ENCODE results near the gene INIP.
"Not testable (repeated sequence)": the region's sequence is repeated elsewhere in the genome, so short reads cannot be mapped to it uniquely, and the experiment has no call there.

Gene INIP

DNA sequence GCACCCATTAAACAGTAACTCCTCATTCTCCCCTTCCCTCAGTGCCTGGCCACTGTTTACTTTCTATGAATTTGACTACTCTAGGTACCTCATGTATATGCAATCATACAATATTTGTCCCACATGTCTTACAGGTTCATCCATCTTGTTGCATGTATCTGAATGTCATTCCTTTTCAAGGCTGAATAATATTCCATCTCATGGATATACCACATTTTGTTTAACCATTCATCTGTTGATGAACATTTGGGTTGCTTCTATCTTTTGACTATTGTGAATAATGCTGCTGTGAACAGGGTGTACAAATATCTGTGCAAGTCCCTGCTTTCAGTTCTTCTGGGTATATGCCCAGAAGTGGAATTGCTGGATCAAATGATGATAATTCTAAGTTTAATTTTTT lies 40.9 kb downstream of the INIP start:
- FAIRE-seq, result no peak
- DNase-seq (ENCODE audit: low spot score), result no peak

- not testable (repeated sequence) for DNase-seq (ENCODE audit: low spot score); FAIRE-seq
These were observed 44.7 kb downstream of the INIP start for GRCh38 chr9:112673221-112673620.

DNA sequence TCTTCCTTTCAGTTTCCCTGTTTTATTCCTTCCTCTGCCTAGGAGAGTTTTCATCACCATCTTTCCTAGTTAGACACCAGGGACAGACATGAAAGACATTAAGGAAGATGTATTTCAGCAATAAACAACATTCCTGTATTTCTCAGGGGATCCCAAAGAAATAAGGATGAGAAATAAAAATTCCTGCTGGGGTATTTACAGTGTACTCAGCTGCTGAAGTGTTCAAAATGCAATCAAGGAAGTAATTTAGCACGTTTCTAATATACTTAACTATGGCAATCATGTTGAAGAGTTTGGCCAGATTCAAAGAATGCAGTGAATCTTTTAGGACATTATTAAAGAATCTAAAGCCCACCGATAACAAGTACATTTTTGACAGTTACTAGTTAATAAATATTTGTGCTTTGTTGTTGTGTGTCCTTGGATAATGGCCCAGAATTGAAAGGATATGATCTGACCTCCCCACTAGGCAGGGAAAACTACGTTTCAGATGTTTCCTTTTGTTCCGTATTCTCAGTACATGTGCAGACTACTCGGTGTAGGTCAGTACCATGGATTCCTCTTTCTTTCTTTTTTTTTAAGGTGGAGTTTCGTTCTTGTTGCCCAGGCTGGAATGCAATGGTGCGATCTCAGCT lies 46.8 kb downstream of the INIP start:
- FAIRE-seq (no peak), DNase-seq (ENCODE audit: low spot score) (no peak)

DNA sequence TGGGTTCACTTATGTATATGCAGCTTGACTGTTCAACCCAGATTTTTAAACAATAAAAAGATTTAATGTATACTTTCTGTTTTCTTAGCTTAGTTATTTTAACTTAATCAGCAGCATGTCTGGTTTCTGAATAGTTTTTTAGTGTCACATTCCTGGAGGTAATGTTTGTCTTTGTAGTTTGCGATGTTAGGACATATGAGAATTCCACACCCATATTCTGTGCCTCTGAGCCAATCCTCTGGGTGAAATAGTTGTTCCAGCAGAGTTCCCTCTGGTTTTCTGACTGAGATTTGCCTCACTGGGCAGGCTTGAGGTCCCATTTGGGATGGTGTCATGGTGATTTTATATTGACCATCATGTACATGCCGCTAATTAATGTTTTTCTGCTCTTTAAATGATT lies 48.6 kb downstream of the INIP start:
- no peak for FAIRE-seq

GRCh38 chr9:112665347-112665746 lies 52.6 kb downstream of the INIP start:
- FAIRE-seq (no peak), DNase-seq (ENCODE audit: low spot score) (no peak)

More for the DNA sequence above, 48.6 kb downstream of the INIP start:
- DNase-seq (ENCODE audit: low spot score), result no peak

- FAIRE-seq (no peak), DNase-seq (ENCODE audit: low spot score) (no peak)
These were observed 53.4 kb downstream of the INIP start for GRCh38 chr9:112664531-112664930.

DNA sequence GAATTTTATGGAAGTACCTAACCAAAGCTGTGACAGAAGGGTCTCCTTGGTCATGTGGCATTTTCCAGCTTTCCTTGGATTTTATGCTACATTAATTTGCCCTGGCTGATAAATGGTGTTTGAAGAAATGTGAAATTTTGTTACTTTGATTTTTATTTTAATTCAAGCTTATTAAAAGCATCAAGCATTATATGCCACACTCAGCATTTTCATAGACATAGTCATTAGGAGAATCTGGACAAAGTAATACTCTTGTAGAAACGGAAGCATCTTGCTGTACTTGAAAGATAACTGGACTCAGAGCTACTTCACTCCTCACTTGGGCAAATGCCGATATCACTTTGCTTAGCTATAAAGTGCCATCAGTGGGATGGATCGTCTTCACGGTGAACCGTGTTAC lies 54.2 kb downstream of the INIP start:
- no peak for FAIRE-seq
- DNase-seq (ENCODE audit: low spot score), result no peak

DNA sequence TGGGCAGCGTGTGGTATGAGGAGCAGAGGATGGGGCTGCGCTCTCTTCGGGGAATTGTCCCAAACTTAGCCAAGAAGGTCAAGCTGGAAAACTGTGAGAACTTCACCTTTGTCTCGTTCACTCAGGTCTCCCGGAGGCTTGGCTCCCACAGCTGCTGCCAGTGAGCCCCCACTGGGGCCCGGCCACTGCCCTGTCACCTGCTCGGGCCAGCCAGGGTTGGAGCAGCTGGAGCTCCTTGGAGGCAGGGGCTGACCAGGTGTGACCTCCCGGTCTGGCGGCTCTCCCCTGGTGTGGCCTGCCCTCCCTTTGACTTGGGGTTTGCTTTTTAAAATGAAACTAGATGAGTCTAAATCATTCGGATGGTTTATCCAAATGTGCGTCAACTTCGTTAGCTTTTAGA lies 58.0 kb downstream of the INIP start:
- DNase-seq (ENCODE audit: low spot score), result no peak
- no peak for FAIRE-seq

DNA sequence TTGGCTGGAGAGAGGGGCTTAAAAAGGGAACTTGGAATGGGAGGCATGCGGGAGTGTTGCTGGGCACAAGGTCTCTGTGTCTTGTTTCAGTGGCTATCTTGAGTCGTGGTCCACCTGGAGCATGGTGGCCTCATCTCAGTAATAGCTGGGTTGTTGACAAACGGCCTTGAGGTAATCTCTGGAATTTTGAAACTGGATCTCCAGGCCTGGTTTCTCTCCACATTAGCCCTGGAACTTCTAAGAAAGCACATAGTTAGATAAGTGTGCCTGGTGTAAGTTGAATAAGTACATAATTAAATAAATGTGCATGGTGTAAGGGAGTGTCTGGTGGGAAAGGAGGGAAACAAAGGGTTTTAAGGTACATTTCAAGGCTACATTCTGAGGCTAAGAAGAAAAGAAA lies 62.2 kb downstream of the INIP start:
- no peak for FAIRE-seq
- no peak for DNase-seq (ENCODE audit: low spot score)

DNA sequence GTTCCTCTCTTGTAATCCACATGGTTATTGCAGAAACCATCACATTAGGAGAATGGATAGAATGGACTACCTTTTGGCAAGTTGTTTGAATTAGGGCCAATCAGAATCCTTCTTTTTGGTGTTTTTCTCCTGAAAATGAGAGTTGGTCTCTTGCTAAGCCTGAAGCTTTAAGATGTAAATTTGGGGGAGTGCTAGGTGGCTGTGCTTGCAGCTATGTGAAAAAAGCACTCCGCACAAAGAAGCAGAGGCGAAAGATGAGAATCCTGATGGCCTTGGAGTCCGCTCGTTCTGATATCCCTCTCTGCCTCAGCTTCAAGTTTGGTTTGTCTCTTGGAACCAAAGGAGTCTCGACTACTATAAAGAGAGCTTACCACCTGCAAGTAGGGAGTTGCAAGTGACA lies 63.6 kb downstream of the INIP start:
- DNase-seq (ENCODE audit: low spot score), result no peak
- FAIRE-seq, result no peak

DNA sequence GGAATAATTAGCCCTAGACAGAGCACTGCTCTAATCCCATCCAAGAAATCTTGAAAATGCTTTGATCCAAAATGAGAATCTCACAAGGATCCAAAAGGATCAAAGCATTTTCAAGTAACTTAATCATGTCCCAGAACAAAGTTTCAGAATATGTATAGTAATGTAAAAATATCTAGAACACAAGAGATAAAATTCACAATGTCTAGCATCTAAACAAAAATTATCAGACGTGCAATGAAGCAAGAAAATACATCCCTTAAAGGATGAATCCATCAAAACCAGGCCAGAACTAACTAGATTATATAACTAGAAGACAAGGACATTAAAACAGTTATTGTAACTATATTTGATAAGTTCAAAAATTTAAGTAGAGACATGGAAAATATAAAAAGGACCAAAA lies 69.3 kb downstream of the INIP start:
- FAIRE-seq (no peak), DNase-seq (ENCODE audit: low spot score) (no peak)

GRCh38 chr9:112647596-112647995 lies 70.3 kb downstream of the INIP start:
- DNase-seq (ENCODE audit: low spot score), result no peak
- FAIRE-seq, result no peak

- no peak for FAIRE-seq
- no peak for DNase-seq (ENCODE audit: low spot score)
These were observed 75.8 kb downstream of the INIP start for GRCh38 chr9:112642126-112642525.

- FAIRE-seq (no peak), DNase-seq (ENCODE audit: low spot score) (no peak)
These were observed 77.6 kb downstream of the INIP start for GRCh38 chr9:112640311-112640710.
